Psoas muscle (tissue), 8 donors: ENCODE results near the gene LPP. TPM values are rescaled to one million over a fixed set of nuclear protein-coding genes. Genes with fewer than 3 reads are reported as not detected.
A peak's percentile ranks its signal among the peaks of the same experiment; 100 is the strongest.
"Not testable (repeated sequence)": the region's sequence is repeated elsewhere in the genome, so short reads cannot be mapped to it uniquely, and the experiment has no call there.

Experiments used
- ATAC-seq, 4 donors: fragments of 200-7000 bp; cut with Tn5 transposase; one replicate each; pipeline ENCODE4 v1.9.1; 2020; ENCODE audit warnings: moderate library complexity in 3 of 4, mild to moderate bottlenecking in 2 of 4
- DNase-seq, 2 donors: peaks; one replicate each; pipeline ENCODE4 v3.0.0-alpha.2; 2020
- H3K27ac ChIP-seq: fragments of 200-600 bp; one replicate; pipeline ENCODE4 v1.8.0; 2022
- H3K27me3 ChIP-seq, 3 donors: fragments of 200-600 bp in 1 of 3; one replicate each; pipeline versions ENCODE4 v1.6.1 to v1.8.0; 2013 to 2022; ENCODE audit warnings: low read length in 2 of 3, mild to moderate bottlenecking in 2 of 3, moderate library complexity in 1 of 3; ENCODE audit not compliant: insufficient read depth in 3 of 3
- H3K36me3 ChIP-seq, 2 donors: fragments of 200-600 bp in 1 of 2; one replicate each; pipeline versions ENCODE4 v1.6.1 to v1.8.0; 2013 to 2022; ENCODE audit warnings: low read depth in 1 of 2, mild to moderate bottlenecking in 1 of 2, moderate library complexity in 1 of 2; ENCODE audit not compliant: insufficient read depth in 1 of 2
- H3K4me1 ChIP-seq: fragments of 200-600 bp; one replicate; pipeline ENCODE4 v1.8.0; 2022
- H3K4me3 ChIP-seq: fragments of 200-600 bp; one replicate; pipeline ENCODE4 v1.8.0; 2022; ENCODE audit warnings: mild to moderate bottlenecking
- H3K9me3 ChIP-seq: fragments of 200-600 bp; one replicate; pipeline ENCODE4 v1.8.0; 2022
- WGBS, 3 donors: extraction: QIAGEN DNeasy Blood & Tissue Kit; methylation state at CpG; one replicate each; pipeline versions ENCODE4 v1.1.6 to v1.1.7; 2013; 5-methylcytosine and 5-hydroxymethylcytosine counted together
- intact Hi-C, 2 donors: fragments of 100-400 bp; cut with DNase I; formaldehyde crosslinking; loops; one replicate each; pipeline versions ENCODE4 v1.11.0 to v1.14.2; 2022
- polyA plus RNA-seq, 3 donors: library from polyadenylated mRNA; stranded (reverse); fragments of 200-250 nt; gene quantifications; one replicate each; pipeline ENCODE4 v1.2.3, GENCODE V29; 2013
- total RNA-seq, 4 donors: library from RNA; stranded (reverse); fragmentation: NEBNext Ultra II Directional in 2 of 4; extraction: Animal tissue kit (Norgen Biotek cat#: 25700) in 2 of 4; gene quantifications; one replicate each; pipeline versions ENCODE4 v1.2.1 to v1.2.4, GENCODE V29; 2021 to 2023
- TF ChIP-seq, protein P1 (sequence below): fragments of 200-600 bp; IDR thresholded peaks from one replicate; pipeline ENCODE4 v1.8.0; 2022; ENCODE audit warnings: antibody characterized with exemption
- donor health status: healthy with polysubstance abuse.
- donor health status: DM: no; HTN: no; CAD: no; lungs with moderate emphysema.
- donor health status: Bipolar disorder and iron deficiency.
- donor health status: healthy.
- donor health status: DM: yes; HTN: yes; CAD: no.
- donor health status: DM: no; HTN: no; CAD: no.
- donor health status: DM: no; HTN: no; CAD: no.
- donor health status: DM: yes; HTN: yes; CAD: no.

LPP gene
- total and polyA plus RNA-seq, 7 donors = 2.6 to 80.3 (median 42.8) TPM

GRCh38 chr3:188604651-188605050 is 450.7 kb downstream of the LPP start:
- peaks cover 41% of the 10 kb centered on the region for H3K4me1 ChIP-seq
- intact Hi-C loops = no loop called here
- H3K36me3 ChIP-seq = peaks cover 0 to 7% of the 10 kb centered on the region in 2 donors
- H3K27ac ChIP-seq = peak overlapping the region; percentile 25
- DNase-seq = no peak
- ATAC-seq = no peak
- TF ChIP-seq, protein P1, sequence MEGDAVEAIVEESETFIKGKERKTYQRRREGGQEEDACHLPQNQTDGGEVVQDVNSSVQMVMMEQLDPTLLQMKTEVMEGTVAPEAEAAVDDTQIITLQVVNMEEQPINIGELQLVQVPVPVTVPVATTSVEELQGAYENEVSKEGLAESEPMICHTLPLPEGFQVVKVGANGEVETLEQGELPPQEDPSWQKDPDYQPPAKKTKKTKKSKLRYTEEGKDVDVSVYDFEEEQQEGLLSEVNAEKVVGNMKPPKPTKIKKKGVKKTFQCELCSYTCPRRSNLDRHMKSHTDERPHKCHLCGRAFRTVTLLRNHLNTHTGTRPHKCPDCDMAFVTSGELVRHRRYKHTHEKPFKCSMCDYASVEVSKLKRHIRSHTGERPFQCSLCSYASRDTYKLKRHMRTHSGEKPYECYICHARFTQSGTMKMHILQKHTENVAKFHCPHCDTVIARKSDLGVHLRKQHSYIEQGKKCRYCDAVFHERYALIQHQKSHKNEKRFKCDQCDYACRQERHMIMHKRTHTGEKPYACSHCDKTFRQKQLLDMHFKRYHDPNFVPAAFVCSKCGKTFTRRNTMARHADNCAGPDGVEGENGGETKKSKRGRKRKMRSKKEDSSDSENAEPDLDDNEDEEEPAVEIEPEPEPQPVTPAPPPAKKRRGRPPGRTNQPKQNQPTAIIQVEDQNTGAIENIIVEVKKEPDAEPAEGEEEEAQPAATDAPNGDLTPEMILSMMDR = no peak
- WGBS, 3 donors = 66 to 92% (median 70%) methylated on average over 1 of the region's 1 CpG
- H3K27me3 ChIP-seq = no peaks in the 10 kb centered on the region
- no peak overlapping the region for H3K4me3 ChIP-seq
- H3K9me3 ChIP-seq = peaks cover 10% of the 10 kb centered on the region

DNA sequence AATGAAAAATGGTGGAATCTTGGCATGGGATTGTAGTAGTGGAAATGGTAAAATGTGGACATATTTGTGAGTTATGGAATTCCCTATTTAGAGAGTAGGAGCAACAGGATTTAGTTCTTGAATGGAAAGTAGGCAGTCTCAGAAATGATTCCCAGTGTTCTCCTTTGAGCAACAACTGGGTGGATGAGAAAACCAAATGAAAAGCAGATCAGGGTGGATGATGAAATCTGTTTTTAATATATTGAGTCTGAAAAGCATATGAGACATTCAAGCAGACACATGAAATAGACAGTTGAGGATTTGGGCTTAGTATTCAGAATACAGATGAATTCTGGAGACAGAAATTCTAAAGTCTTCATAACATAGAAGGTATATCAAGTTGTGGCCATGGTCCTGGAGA is 451.3 kb downstream of the LPP start:
- no peak overlapping the region for H3K4me3 ChIP-seq
- ATAC-seq (no peak), DNase-seq (no peak)
- TF ChIP-seq, protein P1 = no peak
- no peaks in the 10 kb centered on the region for H3K27me3 ChIP-seq
- H3K27ac ChIP-seq = peak overlapping the region; percentile 86
- H3K9me3 ChIP-seq = peaks cover 10% of the 10 kb centered on the region
- intact Hi-C loops = no loop called here
- peaks cover 0 to 13% of the 10 kb centered on the region in 2 donors for H3K36me3 ChIP-seq
- peaks cover 37% of the 10 kb centered on the region for H3K4me1 ChIP-seq

DNA sequence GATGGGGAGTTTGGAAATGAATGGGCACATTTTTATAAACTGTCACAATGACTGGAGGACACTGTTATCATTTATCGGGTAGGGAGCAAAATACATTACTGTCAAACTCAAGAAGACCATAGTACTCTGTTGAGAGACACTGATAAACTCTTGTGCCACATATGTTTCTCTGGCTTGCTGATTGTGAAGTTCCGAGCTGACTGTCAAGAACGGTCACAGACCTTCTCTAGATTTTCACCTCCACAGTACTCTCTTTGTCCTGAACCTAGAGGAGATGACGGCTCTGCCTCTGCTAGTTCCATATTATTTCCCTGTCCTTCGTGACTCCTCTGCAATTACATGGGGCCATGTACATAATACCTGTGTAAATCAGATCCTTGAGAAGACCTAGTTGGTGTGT is 451.9 kb downstream of the LPP start:
- TF ChIP-seq, protein P1 = no peak
- peaks cover 0 to 14% of the 10 kb centered on the region in 2 donors for H3K36me3 ChIP-seq
- intact Hi-C loops = no loop called here
- peaks cover 10% of the 10 kb centered on the region for H3K9me3 ChIP-seq
- peak overlapping the region; percentile 86 for H3K27ac ChIP-seq
- ATAC-seq (peak; percentile 49 to 69 (median 55)), DNase-seq (no peak)
- peak overlapping the region; percentile 53 for H3K4me3 ChIP-seq
- peaks cover 37% of the 10 kb centered on the region for H3K4me1 ChIP-seq
- 68 to 89% (median 69%) methylated on average over 5 of the region's 5 CpGs for WGBS, 3 donors
- H3K27me3 ChIP-seq = no peaks in the 10 kb centered on the region

DNA sequence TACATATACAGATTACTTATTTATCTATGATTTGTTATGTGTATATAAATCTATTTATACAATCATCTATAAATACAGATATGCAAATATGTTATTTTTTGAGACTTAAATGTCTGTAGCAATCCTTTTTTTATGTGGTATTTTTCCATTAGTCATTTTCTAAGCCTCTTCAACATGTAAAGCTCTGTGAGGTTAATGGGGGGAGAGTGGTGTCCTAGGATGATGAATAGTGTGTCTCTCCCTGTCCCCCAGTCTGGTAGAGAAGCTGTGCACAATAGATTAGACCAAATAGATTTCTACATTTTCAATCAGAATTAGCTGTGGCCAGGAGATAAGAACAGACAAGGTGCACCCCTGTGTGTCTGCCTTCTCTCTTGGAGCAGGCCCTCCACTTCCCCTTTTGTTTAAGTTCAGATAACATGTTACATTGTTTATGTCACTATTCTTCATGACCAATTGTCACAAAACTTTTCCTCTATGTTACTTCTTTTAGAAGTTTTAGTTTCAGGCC is 453.9 kb downstream of the LPP start:
- TF ChIP-seq, protein P1 = no peak
- peaks cover 37% of the 10 kb centered on the region for H3K4me1 ChIP-seq
- no peak for DNase-seq
- no peak for ATAC-seq
- peaks cover 0 to 14% of the 10 kb centered on the region in 2 donors for H3K36me3 ChIP-seq
- intact Hi-C loops = no loop called here
- no peak overlapping the region for H3K4me3 ChIP-seq
- no peaks in the 10 kb centered on the region for H3K27me3 ChIP-seq
- no peak overlapping the region for H3K27ac ChIP-seq
- peaks cover 10% of the 10 kb centered on the region for H3K9me3 ChIP-seq

DNA sequence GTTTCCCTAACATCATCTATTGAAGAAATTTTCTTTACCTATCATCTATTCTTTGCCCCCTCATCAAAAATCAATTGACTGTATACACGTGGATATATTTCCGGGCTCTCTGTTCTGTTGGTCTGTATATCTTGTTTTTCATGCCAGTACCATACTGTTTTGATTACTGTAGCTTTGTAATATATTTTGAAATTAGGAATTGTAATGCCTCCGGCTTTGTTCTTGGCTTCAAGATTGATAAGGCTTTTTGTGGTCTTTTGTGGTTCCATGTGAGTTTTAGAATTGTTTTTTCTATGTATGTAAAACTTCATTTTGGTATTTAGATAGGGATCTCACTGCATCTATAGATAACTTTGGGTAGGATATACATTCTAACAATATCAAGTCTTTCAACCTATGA is 454.4 kb downstream of the LPP start:
- H3K4me1 ChIP-seq = peaks cover 35% of the 10 kb centered on the region
- no peak overlapping the region for H3K4me3 ChIP-seq
- peaks cover 10% of the 10 kb centered on the region for H3K9me3 ChIP-seq
- intact Hi-C loops = no loop called here
- H3K36me3 ChIP-seq = peaks cover 0 to 14% of the 10 kb centered on the region in 2 donors
- WGBS, 3 donors = 98 to 100% (median 98%) methylated on average over 3 of the region's 3 CpGs
- no peak overlapping the region for H3K27ac ChIP-seq
- ATAC-seq (no peak), DNase-seq (no peak)
- TF ChIP-seq, protein P1 = no peak
- no peaks in the 10 kb centered on the region for H3K27me3 ChIP-seq

GRCh38 chr3:188613721-188614120 is 459.8 kb downstream of the LPP start:
- not testable (repeated sequence) for DNase-seq

More at GRCh38 chr3:188613721-188614120, 459.8 kb downstream of the LPP start:
- H3K9me3 ChIP-seq, ATAC-seq, H3K4me1 ChIP-seq, H3K27me3 ChIP-seq, H3K4me3 ChIP-seq, H3K27ac ChIP-seq: not testable (repeated sequence)
- intact Hi-C loops = loop anchor here (1.0 to 10.0 kb wide), 2 partner anchors 47 to 331 kb away; no protein-coding TSS in a partner anchor
- WGBS, 3 donors = 89 to 98% (median 91%) methylated on average over 6 of the region's 6 CpGs
- H3K36me3 ChIP-seq = peaks cover 0 to 14% of the 10 kb centered on the region in 2 donors
